Fibroblast of skin of right quadriceps (primary cell): ENCODE measurements around the gene NRF1.

Experiments
- DNase-seq: peaks from one replicate; pipeline ENCODE4 v3.0.0-alpha.2; 2013

The NRF1 gene

DNA sequence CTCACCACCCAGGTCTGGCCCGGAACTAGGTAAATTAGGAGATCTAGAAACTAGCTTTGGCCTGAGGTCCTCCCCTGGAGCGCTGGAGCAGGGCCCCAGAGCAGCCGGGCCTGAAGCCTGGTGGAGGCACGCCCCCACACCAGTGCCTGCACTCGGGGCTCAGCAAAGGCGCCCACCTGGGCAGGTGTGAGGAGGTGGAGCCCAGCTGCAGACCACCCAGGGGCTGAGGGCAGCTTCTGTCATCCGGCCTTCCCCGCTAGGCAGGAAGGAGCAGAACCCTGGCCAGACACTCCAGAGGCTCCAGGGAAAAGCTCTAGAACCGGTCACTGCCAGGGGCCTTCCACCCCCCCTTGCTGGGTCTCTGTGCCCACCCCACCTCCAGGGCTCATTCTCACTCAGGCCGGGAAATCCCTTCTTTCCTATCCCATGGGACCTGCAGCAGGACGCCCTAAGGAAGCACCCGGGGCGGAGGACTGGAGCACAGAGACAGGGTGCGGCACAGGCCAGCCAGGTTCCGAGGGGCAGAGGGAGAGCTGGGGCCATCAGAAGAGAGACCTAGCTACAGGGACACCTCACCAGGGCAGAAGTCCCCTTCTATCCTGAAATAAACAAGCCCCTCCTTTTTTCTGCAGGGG is 161.2 kb downstream of the NRF1 start:
- no peak for DNase-seq

DNA sequence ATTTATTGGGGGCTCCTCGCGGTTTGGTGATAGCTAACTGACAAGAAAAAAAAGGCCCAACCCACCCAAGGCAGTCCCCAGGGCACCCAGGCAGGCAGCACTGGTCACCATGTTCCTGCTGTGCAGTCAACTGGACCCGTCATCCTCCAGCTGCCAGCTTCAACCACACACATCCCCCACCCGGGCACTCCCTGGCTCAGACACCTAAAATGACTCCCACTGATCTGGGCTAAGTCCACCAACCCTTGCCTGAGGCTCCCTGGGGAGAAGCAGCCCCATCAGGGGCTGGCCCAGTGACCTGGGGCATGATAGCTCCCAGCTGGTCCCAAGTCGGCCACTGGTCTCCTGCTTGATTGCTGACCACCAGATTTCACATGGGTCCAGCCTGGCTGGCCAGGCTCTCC is 161.8 kb downstream of the NRF1 start:
- DNase-seq = no peak

DNA sequence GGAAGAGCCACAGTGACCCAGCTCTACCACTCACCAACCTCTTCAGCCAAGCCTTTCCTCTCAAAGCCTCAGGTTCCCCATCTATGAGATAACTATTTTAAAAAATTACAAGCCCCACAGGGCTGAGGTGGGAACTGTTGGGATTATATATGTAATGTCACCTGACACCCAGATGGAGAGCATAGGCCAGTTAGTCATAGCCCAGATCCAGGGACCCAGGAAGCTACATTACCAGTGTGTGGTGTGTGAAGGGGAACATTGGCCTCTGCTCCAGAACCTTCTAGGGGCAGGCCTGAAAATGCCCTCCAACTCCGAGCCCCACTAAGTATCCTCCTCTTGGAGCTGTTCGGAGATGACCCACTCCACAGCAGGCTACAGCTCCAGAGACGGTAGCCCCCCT is 162.4 kb downstream of the NRF1 start:
- DNase-seq = no peak

DNA sequence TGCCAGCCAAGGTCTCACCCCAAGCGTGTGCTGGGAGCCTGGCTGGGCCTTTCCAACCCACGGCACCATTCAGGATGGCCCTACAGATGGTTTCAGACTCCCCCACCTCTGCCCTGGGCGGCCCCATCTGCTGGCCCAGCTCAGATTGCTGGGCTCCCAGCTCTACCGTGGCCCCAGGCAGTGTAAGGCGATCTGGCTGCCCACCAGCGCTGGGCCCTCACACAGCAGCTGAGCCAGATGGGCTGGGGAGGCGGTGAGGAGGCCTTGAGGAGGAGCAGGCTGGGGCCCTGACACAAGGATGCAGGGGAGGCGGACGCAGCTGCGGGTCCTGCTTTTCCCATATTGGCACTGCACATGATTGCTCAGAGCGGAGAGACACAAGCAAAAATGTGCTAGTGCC is 162.8 kb downstream of the NRF1 start:
- DNase-seq = no peak

DNA sequence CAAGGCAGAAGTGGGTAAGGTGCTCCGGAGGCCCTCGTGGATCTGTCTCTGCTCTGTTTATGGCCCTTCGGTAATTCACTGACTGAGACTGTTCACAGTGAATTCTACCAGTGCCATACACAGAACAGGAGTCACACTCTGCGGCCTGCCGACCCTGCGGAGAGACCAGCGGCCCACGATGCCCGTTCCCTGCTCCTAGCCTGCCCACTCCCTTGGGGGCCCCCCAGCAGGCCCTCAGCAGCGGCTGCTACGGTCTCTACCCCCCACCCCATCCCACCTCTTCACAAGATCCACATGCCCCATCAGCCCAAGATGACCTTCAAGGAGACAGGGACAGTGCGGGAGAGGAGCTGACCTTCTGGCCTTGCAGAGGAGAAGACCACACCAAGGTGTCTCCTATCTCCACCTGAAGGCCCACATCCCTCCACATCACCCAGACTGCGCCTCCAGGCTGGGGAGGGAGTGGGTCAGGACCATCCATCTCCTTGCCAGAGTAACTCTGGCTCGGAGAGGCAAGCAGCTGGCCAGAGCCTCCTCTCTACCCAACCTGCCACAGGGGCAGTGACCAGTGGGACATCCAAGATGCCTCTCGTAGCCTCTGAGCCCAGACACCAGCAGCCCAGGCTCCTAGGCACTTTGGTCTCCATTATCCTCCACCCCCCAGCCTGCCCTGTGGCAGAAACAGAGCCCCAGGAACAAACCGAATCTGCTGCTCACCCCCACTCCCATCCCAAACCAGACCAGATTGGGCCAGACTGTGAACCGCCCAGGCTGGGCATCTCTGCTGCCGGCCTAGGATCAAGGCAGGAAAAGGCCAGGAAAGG is 163.6 kb downstream of the NRF1 start:
- no peak for DNase-seq

DNA sequence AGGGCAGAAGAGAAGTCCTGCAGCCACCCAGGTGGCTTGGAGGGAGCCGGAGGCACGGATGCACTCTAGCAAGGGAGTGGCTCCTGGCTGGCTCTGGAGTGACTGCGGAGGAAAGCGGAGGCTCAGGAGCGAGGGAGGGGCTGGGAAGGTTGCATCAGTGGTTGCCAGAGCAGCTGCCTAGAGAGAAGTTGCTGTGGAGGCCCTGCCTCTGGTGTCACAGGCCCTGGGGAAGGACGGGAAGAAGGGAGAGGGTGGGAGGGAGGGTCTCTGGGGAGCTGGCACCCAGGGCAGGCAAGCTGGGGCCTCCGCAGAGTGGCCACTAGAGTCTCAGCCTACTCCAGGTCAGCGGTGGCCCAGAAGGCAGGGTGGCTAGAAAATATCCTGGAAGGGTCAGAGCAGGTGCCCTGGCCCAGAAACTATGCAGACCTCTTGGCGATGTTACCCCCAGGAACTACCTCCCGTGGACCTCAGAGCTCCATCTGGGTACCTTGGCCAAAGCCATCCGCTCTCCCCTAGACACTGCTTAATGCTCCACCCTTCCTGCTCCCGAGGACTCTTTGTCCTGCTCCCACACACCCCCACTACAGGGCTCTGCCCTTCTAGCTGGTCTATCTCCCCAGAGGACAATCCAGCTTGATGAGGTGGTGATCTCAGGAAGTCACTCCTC is 164.3 kb downstream of the NRF1 start:
- no peak for DNase-seq

DNA sequence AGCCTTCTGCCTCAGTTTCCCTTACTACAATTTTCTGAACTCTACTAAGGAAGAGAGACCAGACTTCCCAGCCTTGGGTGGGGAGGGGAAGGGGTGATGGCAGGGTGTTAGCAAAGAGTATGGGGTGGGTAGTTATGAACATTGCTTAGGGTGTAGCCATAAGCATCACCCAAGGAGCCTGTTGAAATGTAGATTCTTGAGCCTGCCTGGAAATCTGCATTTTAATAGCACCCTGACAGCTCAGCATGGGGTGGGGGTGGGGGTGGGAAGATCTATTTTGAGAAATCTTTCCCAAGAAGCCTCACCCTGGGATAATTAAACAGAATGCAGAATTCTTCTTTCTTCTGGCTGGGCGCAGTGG is 164.8 kb downstream of the NRF1 start:
- DNase-seq = no peak

DNA sequence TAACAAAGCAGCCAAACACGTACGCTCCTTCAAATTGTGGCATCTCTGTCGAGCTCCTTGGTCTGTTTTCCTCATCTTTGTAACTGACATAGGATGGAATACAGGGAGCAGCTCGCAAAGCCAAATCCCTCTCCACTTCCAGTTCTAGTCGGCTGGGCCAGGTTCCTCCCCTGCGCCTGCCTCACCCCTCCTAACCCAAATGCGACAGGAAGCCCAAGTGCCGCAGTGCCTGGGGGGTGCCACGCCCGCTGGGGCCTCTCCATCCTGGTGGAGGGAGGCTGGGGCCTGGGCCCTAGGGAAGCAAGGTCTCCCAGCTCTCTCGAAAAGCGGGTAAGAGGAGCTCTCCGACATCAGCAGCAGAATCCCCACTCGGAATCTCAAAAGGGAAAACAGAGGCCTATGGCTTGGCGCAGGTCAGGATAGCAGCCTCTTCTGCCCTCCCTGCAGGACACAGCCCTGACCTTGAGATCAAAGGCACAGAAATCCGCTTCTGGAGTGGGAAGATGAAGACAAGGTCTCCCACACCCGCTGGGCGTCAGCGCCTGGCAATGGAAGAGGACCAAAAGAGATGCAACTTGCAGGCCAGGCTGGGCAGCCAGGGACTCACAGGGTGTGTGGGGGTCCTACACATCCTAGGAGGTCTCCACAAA is 165.8 kb downstream of the NRF1 start:
- no peak for DNase-seq

DNA sequence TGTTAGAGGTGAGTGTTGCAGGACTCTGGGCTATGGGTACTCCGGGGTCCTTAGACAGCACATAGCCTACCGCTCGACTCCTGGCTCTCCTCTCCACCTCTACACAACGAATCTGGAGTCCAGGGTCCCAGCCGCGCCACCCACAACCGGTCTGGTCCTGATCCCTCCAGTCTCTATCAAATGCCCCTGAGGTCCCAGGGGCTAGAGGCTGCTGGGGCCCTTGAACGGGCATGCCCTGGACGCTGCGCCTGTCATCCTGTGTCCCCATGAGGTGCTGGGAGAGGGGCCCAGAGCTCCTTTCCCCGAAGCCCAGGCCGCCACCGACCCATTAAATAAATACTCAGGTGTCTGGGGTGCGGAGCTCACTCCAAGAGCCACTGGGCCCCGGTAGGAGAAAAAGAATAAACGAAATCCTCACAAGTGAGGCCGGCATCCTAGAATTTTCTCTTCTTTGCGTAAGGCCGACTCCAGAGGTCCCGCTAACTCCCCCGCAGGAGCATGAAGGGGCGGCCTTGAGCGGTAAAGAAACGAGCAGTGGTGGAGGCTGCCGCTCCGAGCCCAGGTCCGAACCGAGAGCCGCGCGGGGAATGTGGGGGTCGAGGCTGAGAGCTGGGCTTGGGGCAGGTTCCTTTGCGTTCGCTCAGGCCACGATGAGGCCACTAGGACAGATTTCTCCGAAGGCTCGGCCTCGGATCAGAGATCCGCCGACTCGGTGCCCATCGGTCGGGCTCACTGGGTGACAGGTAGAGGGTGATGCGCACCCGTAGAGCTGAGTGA is 166.7 kb downstream of the NRF1 start:
- DNase-seq = no peak

DNA sequence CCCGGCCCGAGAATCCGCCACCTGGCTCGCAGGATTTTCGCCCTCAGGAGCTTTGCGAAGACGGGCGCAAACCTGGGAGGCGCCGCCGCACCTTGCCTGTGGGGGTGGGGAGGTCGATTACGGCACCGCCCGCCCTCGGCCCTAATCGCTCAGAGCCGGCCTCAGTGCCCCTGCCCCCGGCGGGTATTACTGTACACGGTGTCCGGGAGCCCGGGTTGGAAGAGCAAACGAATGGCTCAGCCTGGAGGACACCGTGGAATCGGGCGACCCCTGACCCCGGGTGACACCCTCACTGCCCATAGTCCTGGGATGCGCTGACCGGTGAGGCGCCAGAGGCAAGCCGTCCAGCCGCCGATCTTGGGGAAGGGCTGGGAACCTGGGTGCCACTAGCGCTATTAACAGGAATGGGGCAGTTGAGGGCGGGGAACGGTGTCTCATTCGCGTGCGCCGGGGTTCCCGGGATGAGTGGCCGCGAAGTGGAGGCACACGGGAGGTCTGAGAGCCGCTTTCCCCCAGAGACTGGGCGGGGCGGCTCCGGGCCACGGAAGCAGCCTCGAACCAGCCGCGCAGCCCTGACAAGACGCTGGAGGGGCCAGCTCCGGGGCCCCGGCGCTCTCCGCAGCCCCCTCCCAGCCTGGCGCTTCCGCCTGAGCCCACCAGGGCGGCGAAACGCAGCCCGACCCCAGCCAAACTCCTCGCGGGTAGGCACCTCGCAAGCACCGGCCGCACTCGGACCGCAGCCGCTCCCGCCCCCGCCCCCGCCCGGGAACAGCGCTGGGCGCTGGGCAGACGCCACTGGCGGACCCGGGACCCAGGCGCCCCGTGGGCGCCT is 167.5 kb downstream of the NRF1 start:
- no peak for DNase-seq

DNA sequence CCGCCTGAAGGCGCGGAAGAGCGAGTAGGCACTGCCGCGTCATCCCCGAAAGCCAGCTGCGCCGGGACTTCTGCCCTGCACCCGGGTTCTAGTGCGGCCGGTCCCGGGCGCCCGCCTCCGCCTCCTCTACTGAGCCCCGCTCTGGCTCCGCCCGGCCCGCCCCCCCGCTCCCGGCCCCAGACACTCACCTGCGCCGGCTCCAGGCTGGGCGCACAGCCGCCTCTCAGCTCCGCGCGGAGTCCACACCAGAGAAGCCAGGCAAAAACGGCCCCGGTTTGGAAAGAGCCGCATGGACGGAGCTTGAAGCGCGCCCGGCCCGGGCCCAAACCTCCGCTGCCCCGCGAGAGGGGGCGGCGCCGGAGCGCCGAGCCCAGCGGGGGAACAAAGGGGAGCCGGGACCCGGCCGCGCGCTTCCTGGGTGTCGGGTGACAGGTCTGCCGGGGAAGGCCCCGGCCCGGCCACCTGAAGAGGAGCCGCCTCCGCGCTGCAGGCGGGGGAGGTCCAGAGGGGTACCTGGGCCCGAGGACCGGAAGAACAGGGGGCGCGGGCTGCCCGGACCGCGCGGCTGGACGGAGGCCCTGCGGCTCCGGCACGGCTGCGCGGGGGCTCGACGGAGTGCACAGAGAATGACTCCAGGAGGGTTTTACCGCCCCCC is 168.2 kb downstream of the NRF1 start:
- no peak for DNase-seq

DNA sequence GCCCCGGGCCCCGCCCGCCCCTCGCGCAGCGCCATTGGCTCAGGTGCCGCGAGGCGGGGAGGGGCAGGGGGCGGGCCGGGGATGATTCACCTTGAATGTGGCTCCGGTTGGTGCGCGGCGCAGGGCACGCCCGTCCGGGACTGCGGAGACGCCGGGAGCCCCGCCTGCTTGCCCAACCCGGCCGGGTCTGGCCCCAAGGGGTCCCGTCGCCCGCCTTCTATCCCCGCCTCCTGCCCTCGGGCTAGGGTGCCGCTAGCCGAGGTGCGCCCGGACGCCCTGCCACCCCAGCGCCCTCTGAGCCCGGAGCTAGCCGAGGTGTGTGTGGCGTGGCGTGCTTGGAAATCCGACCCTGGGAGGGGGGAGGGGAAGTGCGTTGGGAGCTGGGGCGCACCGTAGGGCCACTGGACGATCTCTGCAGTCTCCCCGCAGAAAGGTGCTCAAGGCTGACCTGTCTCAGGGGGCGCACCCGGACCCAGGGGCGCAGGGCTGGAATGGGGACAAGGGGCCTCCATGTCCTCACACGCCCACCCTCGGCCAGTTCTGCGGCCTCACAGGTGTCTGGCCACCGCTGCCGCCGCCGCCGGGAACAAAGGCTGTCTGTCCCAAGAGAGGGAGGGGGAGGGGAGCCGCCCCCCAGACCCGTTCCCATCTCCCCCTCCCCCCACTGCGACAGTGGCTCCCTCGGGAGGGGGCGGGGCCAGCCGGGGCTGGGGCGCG is 168.9 kb downstream of the NRF1 start:
- no peak for DNase-seq

DNA sequence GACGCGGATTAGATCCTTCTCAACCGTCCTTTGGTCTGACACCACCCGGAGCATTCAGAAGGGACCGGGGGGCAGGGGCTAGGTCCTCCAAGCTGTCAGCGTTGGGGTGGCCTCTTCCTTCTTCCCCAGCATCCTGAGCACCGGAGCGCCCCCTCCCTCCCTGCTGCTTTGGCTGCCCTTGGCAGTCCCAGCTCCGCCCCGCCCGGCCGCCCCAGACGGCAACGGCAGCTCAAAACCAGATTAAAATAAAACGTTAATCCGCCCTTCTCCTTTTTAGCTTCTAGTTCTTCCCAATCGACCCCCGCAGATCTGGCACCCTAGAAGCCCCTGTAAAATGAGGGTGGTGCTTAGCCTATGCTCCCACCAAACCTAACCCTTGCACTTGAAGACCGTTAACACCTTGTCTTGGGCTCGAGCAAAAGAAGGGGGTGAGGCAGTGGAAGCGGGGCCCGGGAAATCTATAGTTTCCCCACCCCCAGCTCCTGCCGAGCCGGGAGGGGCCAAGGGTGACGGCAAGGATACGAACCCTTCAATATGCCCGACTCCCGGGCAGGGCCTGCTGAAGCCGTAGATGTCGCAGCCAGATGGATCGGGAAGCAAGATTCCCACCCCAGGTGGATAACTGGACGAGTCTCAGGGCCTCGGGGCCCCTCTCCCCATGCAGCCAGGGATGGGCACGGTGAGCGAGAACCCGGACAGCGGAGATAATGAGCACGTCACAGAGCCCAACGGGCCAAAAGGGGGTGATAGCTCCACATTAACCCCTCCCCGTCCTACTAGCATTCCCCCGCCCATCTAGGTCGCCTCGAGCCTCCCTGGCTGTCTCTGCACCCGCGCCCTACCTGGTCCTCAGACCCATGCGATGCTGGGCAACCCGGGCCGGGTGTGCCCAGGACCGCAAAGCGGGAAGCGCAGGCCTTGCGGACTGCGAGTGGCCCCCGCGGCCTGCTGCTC is 169.7 kb downstream of the NRF1 start:
- DNase-seq = no peak

DNA sequence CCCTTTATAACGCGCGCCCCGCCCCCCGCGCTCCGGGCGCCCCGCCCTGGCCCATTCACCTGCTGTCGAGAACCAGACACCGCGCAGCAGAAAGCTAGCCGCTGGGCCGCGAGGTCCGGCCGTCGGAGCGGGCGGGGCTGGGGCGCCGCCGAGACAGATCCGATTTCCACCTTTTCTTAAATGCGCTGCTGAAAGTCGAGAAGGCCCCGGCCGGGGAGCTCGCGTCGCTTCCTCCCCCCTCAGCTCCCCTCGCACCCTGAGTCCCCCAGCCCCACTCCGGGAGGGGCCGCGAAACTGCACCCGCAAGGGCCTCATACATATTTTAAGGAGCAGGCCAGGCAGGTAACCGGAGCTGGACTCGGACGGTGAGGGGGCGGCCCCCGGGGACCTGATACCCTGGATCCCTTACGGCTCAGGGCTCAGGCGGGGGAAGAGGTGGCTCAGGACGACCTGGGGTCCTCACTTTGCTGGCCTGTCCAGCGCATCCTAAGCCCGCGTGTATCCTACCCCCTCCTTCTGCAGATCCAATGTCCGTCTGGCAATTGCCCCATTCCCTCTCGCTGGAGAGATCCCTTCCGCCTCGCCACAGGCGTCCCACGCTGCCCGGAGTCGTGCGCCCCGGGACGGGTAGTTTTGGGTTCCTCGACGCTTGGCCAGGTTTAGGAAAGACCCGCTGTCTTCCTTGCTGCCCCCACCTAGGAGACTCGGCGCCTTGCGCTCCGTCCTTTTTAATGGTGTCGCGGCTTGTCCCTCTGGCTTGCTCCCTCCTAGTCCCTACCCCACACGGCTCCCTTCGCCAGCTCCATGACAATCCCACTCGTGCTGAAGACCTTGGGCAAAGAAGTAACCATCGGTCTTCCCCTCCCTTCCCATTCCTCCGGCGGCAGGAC is 170.7 kb downstream of the NRF1 start:
- DNase-seq = no peak

DNA sequence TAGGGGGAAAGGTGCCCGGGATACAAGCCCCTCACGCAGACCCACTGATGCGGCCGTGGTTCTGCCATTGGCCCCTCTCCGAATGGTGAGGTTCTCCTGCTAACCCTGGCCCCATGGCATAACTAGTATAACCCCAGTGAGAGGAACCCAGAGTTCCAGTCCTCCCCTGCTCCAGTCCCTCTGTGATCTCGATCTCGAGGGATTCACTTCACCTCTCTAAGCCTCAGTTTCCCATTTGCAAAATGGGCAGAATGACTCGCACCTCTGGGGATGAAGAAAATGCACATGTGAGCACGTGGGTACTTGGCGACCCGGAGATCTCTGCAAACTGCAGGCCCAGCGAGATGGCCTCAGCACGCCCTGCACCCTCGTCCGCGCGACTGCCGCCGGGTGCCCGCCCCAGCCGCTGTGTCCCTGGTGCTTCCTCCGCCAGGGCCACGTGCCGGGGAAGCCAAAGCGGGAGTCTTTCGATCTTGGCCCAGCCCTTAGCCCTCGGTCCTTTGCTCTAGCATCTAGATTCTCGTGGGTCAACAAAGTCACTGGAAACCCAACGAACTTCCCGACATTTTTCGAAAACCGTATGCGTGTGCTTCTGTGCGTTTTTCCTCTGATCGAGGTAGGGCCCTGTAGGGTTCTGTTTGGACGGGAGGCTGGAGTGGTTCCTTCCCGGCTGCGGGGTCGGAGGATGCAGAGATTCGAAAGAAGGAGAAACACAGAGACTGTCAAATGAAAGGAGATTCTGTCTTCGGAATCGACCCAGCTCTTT is 171.5 kb downstream of the NRF1 start:
- DNase-seq = no peak

DNA sequence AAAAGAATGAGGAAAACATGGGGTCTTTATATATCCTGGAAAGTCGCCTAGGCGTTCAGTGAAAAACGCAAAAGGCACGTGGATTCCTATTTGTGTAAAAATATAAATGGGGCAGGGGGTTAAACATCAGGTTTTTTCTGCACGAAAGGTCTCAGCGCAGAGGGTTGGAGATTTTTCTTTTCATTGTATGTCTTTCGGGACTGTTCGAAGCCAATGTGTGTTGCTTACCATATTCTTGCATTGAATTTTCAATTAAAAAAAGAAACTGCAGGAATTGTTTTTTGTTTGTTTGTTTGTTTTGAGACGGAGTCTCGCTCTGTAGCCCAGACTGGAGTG is 172.0 kb downstream of the NRF1 start:
- no peak for DNase-seq

DNA sequence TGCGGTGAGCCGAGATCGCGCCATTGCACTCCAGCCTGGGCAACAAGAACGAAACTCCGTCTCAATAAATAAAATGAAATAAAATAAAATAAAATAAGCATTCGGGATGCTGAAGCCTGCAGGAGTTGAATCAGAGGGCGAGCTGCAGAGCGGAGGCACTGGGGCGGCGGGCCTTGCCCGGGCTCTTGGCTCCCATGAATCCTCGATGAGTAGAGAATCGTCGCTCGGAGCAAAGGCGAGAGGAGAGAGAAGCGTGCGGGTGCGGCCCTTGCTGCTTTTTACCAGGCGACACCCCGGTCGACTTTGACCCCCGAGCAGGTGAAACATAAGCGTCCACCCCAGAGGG is 172.9 kb downstream of the NRF1 start:
- no peak for DNase-seq
